ENCODE measurements around the gene PRSS21.

PRSS21 gene

GRCh38 chr16:2806286-2806685, 10.8 kb upstream of the PRSS21 start:
- DNase-seq (ENCODE audit: low read depth): no peak

GRCh38 chr16:2808181-2808580, 8.9 kb upstream of the PRSS21 start:
- no peak for DNase-seq (ENCODE audit: low read depth)

- DNase-seq (ENCODE audit: low read depth): no peak
Measured at GRCh38 chr16:2809149-2809760, 7.8 kb upstream of the PRSS21 start.

- no peak for DNase-seq (ENCODE audit: low read depth)
Measured at GRCh38 chr16:2810651-2811050, 6.4 kb upstream of the PRSS21 start.

- no peak for DNase-seq (ENCODE audit: low read depth)
Measured at GRCh38 chr16:2811703-2812471, 5.2 kb upstream of the PRSS21 start.

- DNase-seq (ENCODE audit: low read depth): no peak
Measured at GRCh38 chr16:2813771-2814221, 3.2 kb upstream of the PRSS21 start.

- DNase-seq (ENCODE audit: low read depth): no peak
Measured at GRCh38 chr16:2814551-2815298, 2.3 kb upstream of the PRSS21 start.

GRCh38 chr16:2815299-2815771, 1.7 kb upstream of the PRSS21 start:
- DNase-seq (ENCODE audit: low read depth): no peak

- DNase-seq (ENCODE audit: low read depth): no peak
Measured at GRCh38 chr16:2817340-2818271, 569 bp downstream of the PRSS21 start.

- DNase-seq (ENCODE audit: low read depth): no peak
Measured at GRCh38 chr16:2818272-2818876, 1.3 kb downstream of the PRSS21 start.

GRCh38 chr16:2819179-2819938, 2.3 kb downstream of the PRSS21 start:
- DNase-seq (ENCODE audit: low read depth): no peak

GRCh38 chr16:2819939-2820835, 3.1 kb downstream of the PRSS21 start:
- no peak for DNase-seq (ENCODE audit: low read depth)

- no peak for DNase-seq (ENCODE audit: low read depth)
Measured at GRCh38 chr16:2820836-2821486, 3.9 kb downstream of the PRSS21 start.

- DNase-seq (ENCODE audit: low read depth): no peak
Measured at GRCh38 chr16:2821487-2822157, 4.6 kb downstream of the PRSS21 start.

GRCh38 chr16:2822158-2822495, 5.1 kb downstream of the PRSS21 start:
- DNase-seq (ENCODE audit: low read depth): no peak

GRCh38 chr16:2822496-2822895, 5.5 kb downstream of the PRSS21 start:
- no peak for DNase-seq (ENCODE audit: low read depth)

GRCh38 chr16:2824626-2825025, 7.6 kb downstream of the PRSS21 start:
- DNase-seq (ENCODE audit: low read depth): no peak

GRCh38 chr16:2825049-2825742, 8.2 kb downstream of the PRSS21 start:
- DNase-seq (ENCODE audit: low read depth): no peak

Measured in EH (cell line).